8988T (cell line): ENCODE results near the gene SPATA24.
"Not testable (repeated sequence)": the region's sequence is repeated elsewhere in the genome, so short reads cannot be mapped to it uniquely, and the experiment has no call there.

Source experiments
- DNase-seq: peaks from one replicate; pipeline ENCODE4 v3.0.0; 2011

SPATA24 gene, protein sequence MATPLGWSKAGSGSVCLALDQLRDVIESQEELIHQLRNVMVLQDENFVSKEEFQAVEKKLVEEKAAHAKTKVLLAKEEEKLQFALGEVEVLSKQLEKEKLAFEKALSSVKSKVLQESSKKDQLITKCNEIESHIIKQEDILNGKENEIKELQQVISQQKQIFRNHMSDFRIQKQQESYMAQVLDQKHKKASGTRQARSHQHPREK

DNA sequence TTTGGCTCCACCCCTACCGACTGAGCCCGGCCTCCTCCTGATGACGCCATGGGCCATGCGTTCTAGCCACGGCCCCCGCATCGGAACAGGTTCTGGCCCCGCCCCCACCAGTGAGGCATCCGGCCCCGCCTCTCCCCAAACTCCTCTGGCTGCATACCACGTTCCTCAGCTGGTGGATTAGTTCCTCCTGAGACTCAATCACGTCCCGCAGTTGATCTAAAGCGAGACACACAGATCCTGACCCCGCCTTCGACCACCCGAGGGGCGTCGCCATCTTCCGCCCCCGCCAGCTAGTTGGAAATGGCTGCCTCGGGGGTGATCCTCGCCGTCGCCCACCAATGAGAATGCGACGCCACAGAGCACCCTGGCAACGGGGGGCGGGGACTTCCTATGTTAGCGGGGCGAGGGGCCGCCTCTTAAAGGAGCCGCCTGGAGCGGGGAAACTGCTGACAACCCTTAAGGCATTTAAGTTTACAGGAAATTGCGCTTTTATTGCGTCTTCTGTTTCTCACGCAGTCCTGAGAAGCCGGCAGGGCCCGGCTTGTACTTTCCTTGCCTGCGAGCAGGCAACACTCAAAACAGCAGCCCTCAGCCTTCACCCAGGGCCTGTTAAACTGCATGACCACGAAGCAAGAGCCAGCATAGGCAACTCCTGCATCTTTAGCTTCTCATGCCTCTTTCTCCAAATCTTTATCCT lies at the start of gene SPATA24:
Gene SPATA24 (minus strand): TSS at position 303 of the 697 bp plus-strand sequence. CDS start 29 bp downstream, at position 274.
- peak; percentile 94 for DNase-seq

DNA sequence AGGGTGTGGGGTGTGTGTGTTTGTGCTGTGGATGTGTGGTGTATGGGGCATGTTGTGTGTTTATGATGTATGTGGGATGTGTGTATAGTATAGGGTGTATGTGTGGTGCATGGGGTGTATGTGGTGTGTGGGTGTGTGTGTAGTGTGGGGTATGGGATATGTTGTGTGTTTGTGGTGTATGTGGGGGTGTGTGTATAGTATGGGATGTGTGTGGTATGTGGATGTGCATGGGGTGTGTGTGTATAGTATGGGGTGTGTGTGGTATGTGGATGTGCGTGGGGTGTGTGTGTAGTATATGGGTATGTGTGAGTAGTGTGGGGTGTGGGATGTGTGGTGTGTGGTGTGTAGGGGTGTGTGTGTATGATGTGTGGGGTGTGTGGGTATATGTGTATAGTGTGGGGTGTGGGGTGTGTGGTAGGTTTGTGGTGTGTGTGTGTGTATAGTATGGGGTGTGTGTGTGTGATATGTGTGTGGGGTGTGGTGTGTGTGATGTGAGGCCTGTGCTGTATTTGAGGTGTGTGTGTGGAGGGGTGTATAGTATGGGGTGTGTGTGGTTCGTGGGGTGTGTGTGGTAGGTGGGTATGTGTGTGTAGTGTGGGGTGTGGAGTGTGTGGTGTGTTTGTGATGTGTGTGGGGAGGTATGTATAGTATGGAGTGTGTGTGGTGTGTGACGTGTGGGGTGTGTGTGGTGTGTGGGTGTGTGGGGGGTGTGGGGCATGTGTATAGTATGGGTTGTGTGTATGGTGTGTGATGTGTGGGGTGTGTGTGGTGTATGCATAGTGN lies 48.2 kb upstream of the SPATA24 start:
- DNase-seq = no peak

DNA sequence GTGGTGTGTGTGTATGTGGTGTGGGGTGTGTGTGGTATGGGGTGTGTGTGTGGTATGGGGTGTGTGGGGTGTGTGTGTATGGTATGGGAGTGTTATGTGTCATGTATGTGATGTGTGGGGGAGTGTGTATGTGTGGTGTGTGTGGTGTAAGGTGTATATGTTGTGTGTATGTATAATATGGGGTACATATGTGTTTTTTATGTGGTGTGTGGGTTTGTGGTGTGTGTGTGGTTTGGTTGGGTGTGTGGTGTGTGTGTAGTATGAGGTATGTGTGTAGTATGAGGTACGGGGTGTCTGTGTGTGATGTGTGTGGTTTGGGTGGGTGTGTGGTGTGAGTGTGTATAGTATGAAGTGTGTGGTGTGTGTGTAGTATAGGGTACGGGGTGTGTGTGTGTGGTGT lies 47.3 kb upstream of the SPATA24 start:
- no peak for DNase-seq

DNA sequence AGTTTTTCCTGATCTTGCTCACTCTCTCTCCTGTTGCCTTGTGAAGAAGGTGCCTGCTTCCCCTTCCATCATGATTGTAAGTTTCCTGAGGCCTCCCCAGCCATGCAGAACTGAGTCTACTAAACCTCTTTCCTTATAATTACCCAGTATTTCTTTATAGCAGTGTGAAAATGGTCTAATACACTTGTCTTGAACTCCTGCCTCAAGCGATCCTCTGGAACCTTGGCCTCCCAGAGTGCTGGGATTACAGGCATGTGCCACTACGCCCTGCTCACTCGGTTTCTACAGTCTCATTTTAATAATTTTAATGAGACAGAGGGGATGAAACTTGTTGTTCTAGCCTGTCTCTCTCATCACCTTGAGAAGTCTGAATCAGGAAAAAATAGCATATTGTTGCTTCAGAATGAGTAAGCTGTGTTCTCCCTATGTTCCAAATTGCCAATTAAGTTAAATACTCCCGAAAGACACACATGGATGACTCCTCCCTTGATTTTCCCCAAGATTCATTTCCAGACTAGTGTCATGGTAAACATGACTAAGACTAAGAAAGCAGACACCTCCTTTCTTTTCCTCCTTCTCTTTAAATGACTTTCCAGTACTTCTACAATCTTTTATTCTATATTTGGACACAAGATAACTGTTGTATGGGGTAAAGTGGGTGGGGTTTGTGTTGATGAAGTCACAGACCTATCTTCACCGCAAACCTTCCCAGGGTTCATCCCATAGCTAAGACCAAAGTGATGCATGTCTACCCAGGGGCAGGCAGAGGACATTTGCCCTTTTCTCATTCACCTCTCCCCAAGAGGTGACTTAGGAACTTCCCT lies 43.3 kb upstream of the SPATA24 start:
- DNase-seq = no peak

DNA sequence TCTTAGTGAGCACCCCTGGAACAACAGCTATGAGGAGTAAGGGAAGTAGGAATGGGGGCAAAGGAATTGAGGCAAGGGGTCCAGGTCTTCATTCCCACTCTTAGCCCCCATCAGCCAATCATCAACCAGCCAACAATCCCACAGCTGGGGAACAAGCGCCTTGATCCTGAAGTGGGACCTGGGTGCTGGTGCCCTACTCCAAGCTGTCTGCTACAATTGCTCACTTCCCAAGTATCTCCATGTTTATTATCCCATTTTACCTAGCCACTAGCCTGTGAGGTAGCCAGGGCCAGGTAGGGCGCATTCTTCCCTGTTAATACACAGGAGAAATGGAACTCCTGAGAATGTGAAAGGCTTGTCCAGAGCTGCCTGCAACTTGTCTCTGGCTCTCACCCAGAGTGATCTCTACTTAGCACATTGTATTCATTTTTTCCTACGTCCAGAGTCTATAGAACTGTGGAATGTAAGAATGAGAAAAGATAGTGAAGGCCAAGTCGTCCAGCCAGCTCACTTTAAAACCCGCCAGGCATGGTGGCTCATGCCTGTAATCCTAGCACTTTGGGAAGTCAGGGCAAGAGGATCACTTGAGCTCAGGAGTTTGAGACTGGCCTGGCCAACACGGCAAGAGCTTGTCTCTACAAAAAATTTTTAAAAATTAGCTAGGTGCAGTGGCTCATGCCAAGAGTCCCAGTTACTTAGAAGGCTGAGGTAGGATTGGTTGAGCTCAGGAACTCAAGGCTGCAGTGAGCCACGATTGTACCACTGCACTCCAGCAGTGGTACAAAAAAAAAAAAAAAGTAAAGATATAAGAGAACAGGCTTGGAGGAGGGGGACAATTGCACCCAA lies 41.7 kb upstream of the SPATA24 start:
- no peak for DNase-seq

DNA sequence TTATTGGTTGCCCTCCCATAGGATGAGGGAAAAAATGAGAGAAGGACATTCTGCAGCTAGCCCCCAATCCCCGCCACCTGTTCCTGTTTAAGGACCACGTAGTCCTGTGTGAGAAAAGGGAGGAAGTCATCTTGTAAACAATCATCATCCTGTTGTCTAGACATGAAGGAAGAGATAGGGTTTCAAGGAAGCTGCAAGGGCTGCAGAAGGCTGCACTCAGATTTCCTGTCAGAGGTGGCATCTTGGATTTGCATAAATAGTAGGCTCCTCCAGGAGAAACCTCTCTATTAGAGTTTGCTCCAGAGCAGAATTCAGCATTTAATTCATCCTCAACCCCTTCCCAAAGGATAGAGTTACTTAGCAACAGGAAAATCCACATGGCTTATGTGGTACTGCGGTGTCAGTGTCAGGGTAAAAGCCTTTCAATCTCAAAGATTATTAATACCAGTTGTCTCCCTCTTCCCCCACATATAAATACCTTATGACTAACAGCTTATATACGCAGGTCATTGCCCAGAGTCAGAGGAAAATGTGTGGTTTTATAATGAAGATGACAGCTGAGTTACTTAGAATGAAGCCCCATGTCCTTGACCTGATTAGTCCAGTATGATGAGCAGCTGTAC lies 40.1 kb upstream of the SPATA24 start:
- DNase-seq = no peak

DNA sequence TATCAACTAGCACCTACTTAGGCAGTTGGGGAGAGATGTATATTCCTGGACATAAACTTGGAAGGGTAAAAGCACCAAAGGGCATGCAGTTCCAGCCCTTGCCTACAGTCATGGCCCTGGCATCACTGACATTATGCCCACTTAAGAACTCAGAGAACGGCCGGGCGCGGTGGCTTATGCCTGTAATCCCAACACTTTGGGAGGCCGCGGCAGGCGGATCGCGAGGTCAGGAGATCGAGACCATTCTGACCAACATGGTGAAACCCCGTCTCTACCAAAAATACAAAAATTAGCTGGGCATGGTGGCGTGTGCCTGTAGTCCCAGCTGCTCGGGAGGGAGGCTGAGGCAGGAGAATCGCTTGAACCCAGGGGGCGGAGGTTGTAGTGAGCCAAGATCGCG lies 36.5 kb upstream of the SPATA24 start:
- not testable (repeated sequence) for DNase-seq

DNA sequence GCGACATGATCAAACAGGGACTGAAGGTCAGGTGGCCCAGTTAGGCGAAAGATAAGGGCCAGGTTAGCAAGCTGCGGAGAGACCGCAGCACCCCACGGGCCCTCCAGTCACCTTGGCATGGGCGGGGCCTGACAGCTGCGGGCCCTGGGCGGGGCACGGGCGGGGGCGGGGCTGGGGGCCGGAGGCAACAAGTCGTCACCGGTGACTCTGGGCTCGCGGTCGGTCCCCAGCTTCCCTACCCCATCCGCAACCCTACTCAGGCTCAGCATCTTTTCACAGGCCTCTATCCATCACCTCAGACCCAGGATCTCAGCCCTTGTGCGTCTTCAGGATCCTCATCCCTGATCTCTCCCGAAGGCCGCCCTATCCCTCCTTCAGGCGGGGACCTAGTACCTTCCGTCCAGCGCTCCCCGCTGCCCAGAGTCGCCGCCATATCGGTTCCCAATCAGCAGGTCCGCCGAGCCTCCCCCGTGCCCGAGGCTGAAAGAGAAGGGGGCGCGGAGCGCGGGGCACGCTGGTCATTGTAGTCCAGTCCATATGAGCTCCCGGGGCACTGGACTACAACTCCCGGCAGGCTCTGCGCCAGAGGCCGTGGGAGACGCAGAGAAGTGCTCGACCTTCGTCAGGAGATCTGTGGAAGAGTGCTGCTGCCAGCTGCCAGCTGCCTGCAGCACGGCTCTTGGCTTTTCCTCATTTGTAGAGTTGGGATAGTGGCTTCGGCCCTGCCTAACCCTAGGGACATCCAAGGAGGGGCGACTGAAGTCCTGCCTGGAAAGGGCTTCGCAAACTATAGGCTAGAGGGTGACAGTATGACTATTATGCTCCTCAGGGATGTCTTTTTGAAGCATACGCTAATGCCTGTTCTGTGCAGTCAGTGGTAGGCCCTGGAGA lies 35.4 kb upstream of the SPATA24 start, which contains the start of gene DNAJC18:
Gene DNAJC18 (minus strand): TSS at position 513 of the 891 bp plus-strand sequence. CDS start 80 bp downstream, at position 433.
- DNase-seq = peak; percentile 86

DNA sequence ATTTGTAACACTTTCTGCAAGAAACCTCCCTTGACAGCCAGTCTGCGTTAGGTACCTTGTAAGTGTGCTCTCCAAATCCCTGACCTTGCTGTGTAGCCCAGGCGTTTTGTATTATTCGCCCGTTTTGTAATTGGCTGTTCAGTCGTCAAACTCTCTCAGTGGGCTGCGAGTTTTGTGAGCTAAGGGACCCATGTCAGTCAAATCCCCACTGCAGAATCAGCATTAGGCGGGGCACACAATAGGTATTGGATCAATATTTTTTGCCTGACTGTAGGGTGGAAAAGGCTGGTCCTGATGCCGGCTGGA lies 34.8 kb upstream of the SPATA24 start:
- DNase-seq = no peak

DNA sequence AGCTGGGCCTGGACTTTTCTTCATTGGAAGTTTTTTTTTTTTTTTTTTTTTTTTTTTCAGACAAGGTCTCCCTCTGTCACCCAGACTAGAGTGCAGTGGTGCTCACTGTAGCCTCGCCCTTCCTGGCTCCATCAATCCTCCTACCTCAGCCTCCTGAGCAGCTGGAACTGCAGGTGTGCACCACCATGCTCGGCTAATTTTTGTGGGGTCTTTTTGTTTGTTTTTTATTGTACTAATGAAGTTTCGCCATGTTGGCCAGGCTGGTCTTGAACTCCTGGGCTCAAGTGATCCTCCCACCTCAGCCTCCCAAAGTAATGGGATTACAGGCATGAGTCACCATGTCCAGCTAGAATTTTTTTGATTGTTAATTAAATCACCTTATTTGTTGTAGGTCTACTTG lies 31.8 kb upstream of the SPATA24 start:
- no peak for DNase-seq

DNA sequence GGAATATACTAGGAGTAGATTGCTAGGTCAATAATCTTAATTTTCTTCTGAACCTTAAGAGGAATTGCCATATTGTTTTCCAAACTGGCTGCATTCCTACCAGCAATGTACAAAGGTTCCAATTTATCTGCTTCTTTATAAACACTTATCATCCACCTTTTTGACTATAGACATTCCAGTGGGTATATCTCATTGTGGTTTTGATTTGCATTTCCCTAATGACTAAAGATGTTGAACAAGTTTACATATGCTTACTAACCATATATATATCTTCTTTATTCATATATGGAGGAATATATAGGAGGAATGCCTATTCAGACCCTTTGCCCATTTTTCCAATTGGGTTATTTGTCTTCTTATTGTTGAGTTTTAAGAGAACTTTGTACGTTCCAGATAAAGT lies 27.8 kb upstream of the SPATA24 start:
- DNase-seq = no peak

DNA sequence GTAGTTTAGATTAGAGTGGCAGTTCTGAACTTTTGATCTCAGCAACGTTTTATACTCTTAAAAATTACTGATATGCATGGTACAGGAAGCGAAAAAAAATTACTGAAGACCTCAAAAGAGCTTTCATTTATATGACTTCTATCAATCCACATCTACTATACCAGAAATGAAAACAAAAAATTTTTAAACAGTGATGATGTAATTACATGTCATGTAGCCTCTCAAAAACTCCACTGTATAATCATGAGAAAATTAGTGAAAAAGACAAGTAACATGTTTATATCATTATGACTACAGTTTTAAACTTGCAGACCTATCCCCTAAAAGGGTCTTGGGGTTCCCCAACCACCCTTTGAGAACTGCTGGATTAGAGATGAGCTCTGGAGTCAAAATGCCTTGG lies 26.1 kb upstream of the SPATA24 start:
- DNase-seq = no peak

DNA sequence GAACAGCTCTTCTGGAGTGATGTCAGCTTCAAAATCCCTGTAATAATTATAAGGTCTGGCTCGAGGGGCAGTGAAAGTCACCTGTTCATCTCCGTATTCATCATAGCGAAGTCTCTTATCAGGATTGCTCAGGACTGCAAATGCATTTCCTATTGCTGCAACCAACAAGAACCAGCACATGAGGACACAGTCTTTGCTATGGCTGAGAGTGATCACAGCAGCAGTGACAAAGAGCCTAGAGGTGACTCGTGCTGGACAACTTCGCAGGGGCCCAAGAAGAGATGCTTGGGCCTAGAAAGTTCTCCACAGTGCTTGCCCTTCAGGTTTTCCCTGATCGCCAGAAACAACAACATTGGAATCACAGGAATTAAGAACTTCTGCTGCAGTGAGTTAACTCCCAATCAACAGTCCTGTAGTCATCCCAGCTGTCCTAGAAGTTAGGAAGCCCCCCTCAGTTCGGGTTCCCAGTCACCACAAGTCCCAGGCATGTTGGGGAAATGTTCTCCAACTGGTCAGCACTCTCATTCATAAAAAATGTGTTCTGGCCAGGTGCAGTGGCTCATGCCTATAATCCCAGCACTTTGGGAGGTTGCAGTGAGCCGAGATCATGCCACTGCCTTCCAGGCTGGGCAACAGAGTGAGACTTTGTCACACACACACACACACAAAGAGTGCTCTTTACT lies 22.5 kb upstream of the SPATA24 start:
- DNase-seq = no peak

DNA sequence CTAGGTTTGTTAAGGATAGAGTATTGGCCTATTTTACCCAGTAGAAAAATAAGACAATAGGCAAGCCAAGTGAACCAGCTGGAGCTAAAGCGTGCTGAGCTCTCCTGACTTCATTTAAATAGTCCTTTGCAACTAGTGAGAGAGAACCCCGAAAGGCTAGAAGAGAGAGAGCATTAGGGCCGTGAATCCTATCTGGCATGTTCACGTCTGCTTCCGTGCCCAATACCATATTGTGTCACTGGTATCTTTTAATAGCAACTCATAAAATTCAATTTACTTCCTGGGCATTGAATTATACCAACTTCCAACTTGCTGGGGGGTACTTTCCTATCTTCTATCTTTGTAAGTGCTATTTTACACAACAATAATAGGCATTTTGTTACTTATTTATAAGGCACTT lies 21.6 kb upstream of the SPATA24 start:
- DNase-seq = no peak

DNA sequence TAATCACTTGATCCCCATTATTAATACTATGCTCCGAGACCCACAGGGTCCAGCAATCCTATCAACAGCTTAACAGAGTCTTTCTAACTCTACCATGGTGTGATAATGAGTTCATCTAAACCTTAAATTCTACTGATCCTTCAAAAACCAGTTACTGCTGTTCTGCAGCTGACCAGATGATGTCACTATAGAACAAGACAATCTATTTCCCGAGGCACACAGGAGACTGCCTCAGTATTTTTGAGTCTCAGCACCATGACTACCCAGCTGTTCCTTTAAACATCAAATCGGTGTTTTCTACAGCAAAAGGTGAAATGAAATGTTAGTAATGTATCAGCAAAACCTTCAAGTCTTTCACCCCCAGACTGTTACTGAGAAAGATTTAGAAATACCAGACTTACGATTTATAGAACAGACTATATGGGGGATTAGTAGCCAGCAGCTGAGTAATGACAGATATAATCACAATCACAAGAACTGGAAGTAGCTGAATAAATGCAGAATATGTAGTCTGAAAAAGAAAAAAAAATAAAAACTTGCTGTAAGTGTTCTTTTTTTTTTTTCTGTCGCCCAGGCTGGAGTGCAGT lies 18.5 kb upstream of the SPATA24 start:
- peak; percentile 61 for DNase-seq

DNA sequence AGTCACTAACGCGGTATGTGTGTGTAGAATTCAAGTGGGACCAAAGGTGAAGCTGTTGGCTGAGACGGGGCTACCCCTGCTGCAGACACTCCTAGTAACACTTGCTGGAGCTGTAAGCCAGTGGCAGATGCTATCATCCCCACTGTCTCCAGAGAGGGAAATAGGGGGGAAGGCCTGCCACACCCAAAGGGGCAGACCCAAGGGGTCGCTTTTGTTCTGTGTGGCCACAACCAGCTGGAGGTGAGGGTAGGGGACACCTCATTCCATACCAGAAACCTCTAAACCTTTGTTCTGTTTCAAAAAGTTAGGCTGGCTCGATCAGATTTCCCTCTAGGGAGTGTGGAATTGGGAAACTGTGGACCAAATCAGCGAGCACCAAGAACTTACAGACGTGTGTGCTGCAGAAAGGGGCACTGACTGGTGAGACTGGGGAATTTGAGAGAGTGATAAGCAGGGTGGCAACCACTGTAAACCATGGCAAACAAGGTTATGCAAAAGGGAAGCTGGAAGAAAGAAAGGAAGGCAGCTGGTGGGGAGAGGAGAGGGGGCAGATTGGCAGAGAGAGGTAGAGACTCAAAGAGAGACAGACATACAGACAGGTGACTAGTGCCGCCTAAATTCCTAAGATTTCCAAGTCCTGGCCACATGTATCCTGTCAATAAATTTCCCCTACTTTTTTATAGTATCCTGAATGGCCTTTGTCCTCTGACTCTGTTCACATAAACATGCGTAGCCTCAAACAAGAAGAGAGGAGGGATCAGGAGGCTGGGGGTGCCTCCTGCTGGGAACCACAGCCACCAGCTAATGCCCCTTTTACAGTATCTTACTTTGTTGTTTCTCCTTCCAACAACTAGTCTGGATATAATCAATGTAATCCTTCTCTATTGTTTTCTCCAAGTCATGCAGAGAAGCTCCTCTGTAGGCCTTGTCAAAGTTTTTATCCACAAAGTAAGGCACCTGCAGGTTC lies 15.6 kb upstream of the SPATA24 start:
- no peak for DNase-seq

DNA sequence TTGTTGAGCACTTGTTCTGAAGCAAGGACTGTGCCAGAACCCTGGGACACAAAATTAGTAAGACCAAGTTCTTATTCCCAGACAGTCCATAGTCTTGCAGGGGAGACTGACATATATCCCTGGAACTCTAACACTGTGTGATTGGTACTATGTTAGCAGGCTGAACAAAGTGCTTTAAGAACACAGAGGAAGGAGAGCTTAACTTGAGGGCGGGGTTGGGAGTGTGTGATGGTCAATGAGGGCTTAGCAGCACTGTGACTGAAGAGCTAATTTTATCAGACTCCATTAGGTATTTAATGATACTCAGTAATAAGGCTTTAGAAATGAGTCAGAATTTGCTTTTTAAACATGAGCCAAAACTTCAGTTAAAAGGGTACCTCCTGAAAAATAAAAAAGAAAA lies 14.9 kb upstream of the SPATA24 start:
- DNase-seq = no peak

DNA sequence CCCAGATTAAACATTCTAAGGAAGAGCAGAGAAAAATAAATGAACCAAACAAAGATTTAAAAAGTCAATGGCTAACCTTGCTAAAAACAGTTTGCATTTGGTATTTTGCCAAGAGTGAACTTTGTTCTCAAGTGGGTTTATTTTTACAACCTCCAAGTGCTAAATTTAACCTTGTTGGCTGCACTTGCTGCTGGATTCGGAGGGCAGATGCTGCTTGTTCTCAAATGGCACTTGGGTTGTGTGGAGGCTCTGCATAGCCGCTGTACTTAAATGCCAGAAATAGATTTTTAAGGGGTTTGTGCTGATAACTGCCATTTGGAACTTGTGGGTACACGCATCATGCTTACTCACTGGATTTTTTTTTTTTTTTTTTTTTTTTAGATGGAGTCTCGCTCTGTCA lies 13.3 kb upstream of the SPATA24 start:
- DNase-seq = no peak
